ENCODE measurements around the gene PGAP3. TPM values are rescaled to one million over a fixed set of nuclear protein-coding genes. Genes with fewer than 3 reads are reported as not detected.
"Not testable (repeated sequence)": the region's sequence is repeated elsewhere in the genome, so short reads cannot be mapped to it uniquely, and the experiment has no call there.

PGAP3 gene
- total RNA-seq, 1 experiment from 2014 or later = 5.9 TPM

DNA sequence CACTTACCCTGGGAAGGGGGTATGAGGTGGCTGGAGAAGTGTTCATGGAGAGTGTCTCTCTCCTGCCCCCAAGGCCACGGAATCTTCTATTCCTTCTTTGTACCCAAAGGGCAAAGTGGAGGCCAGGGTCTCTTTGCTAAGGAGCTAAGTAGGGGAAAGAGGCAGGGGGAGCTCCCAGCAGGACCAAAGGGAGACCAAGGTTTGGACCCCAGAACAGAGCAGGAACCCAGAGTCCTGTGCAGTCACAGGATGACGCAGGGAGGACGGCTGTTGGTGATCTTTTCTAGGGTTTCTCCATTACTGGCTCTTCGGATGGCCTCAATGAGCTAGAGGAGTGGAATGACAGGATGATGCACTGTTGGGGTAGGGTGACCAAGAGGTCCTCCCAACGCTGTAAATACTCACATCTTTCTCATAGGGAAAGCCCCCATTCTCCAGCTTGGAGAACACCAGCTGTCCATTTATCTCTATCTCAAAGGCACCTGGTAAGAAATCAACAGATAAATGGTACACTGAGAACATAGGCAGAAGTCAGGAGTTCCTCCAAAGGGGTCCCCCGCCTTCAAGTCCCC is 41.5 kb upstream of the PGAP3 start:
- ATAC-seq (no peak), DNase-seq (no peak)
- CTCF ChIA-PET = interaction anchor here (0.6 kb wide), 2 partner anchors 10 to 61 kb away, joined by 3 to 4 read pairs; no protein-coding TSS in a partner anchor
- H4K20me1 ChIP-seq (ENCODE audit: low read length) = no peaks in the 10 kb centered on the region
- H3K9ac ChIP-seq (ENCODE audit: low read length) = 0 out of 2 replicates have a peak overlapping the region, but pooled peaks have one; percentile 70
- H3K79me2 ChIP-seq (ENCODE audit: low read length) = 0 out of 2 replicates have a peak, but pooled peaks cover 7% of the 10 kb centered on the region
- peak overlapping the region; percentile 96 for H3K4me2 ChIP-seq (ENCODE audit: low read length)
- no peaks in the 10 kb centered on the region for H3K27me3 ChIP-seq (ENCODE audit: low read length)
- H3K9me3 ChIP-seq (ENCODE audit: low read length) = no peaks in the 10 kb centered on the region
- H3K4me1 ChIP-seq (ENCODE audit: insufficient read depth, low read length) = peaks cover 4% of the 10 kb centered on the region; the same call in 1 of the 2 replicates
- intact Hi-C loops (cut with micrococcal nuclease) = no loop called here
- H3K4me3 ChIP-seq (ENCODE audit: low read length) = peak overlapping the region; percentile 79
- H3K9me2 ChIP-seq (replicated peaks; ENCODE audit: low read length) = no peaks in the 10 kb centered on the region
- no peak overlapping the region for H3K27ac ChIP-seq (ENCODE audit: low read length)
- no peaks in the 10 kb centered on the region for H3F3A ChIP-seq (ENCODE audit: low read length, unreplicated experiment)
- no peaks in the 10 kb centered on the region for H3K36me3 ChIP-seq (ENCODE audit: low read depth, low read length)
- TF ChIP-seq, protein P1, sequence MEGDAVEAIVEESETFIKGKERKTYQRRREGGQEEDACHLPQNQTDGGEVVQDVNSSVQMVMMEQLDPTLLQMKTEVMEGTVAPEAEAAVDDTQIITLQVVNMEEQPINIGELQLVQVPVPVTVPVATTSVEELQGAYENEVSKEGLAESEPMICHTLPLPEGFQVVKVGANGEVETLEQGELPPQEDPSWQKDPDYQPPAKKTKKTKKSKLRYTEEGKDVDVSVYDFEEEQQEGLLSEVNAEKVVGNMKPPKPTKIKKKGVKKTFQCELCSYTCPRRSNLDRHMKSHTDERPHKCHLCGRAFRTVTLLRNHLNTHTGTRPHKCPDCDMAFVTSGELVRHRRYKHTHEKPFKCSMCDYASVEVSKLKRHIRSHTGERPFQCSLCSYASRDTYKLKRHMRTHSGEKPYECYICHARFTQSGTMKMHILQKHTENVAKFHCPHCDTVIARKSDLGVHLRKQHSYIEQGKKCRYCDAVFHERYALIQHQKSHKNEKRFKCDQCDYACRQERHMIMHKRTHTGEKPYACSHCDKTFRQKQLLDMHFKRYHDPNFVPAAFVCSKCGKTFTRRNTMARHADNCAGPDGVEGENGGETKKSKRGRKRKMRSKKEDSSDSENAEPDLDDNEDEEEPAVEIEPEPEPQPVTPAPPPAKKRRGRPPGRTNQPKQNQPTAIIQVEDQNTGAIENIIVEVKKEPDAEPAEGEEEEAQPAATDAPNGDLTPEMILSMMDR (conservative IDR thresholded peaks at IDR 0.05; ENCODE audit: low read depth, low read length) = no peak
- TF ChIP-seq EZH2phosphoT487 (IDR thresholded peaks at IDR 0.05; ENCODE audit: borderline replicate concordance, low read length) = no peak
- TF ChIP-seq EZH2 (IDR thresholded peaks at IDR 0.05; ENCODE audit: low read length, unreplicated experiment) = no peak
- BruUV-seq (replicated peaks) = no TSS peak
- POLR2A ChIA-PET (ENCODE audit: unreplicated experiment) = interaction anchor here (0.6 kb wide), 1 partner anchor 943 kb away, joined by 12 read pairs; no protein-coding TSS in a partner anchor
- no peak overlapping the region for H2AFZ ChIP-seq (ENCODE audit: low read length)

- Histone ChIP-seq H3K27me3 (ENCODE audit: low read length) (no peaks in the 10 kb centered on the region), H3K4me3 (ENCODE audit: low read length) (no peak overlapping the region), H3K9ac (ENCODE audit: low read length) (no peak overlapping the region), H3K36me3 (ENCODE audit: low read depth, low read length) (no peaks in the 10 kb centered on the region), H3K9me2 (replicated peaks; ENCODE audit: low read length) (no peaks in the 10 kb centered on the region), H3K27ac (ENCODE audit: low read length) (no peak overlapping the region), H2AFZ (ENCODE audit: low read length) (no peak overlapping the region), H3K79me2 (ENCODE audit: low read length) (0 out of 2 replicates have a peak, but pooled peaks cover 7% of the 10 kb centered on the region), H4K20me1 (ENCODE audit: low read length) (no peaks in the 10 kb centered on the region), H3F3A (ENCODE audit: low read length, unreplicated experiment) (no peaks in the 10 kb centered on the region), H3K4me1 (ENCODE audit: insufficient read depth, low read length) (peaks cover 4% of the 10 kb centered on the region; the same call in 1 of the 2 replicates), H3K9me3 (ENCODE audit: low read length) (no peaks in the 10 kb centered on the region), H3K4me2 (ENCODE audit: low read length) (no peak overlapping the region)
- TF ChIP-seq EZH2 (IDR thresholded peaks at IDR 0.05; ENCODE audit: low read length, unreplicated experiment) (no peak), EZH2phosphoT487 (IDR thresholded peaks at IDR 0.05; ENCODE audit: borderline replicate concordance, low read length) (no peak)
- TF ChIP-seq, protein P1 (conservative IDR thresholded peaks at IDR 0.05; ENCODE audit: low read depth, low read length) = no peak
- no peak for DNase-seq
- ChIA-PET POLR2A (ENCODE audit: unreplicated experiment) (no interaction called here), CTCF (no interaction called here)
- BruUV-seq (replicated peaks) = no TSS peak
- no peak for ATAC-seq
- intact Hi-C loops (cut with micrococcal nuclease) = no loop called here
Measured at GRCh38 chr17:39727556-39727955, 39.7 kb upstream of the PGAP3 start.

DNA sequence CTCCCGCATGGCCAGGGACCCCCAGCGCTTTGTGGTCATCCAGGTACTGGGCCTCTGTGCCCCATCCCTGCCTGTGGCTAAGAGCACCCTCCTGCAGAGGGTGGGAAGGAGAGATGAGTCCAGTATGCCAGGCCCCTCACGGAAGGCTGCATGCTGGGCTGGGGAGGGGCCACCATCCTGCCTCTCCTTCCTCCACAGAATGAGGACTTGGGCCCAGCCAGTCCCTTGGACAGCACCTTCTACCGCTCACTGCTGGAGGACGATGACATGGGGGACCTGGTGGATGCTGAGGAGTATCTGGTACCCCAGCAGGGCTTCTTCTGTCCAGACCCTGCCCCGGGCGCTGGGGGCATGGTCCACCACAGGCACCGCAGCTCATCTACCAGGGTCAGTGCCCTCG is 38.8 kb upstream of the PGAP3 start:
- no peak for DNase-seq
- Histone ChIP-seq H3K27ac (ENCODE audit: low read length) (no peak overlapping the region), H3K4me2 (ENCODE audit: low read length) (no peak overlapping the region), H3K79me2 (ENCODE audit: low read length) (0 out of 2 replicates have a peak, but pooled peaks cover 7% of the 10 kb centered on the region), H3K36me3 (ENCODE audit: low read depth, low read length) (no peaks in the 10 kb centered on the region), H2AFZ (ENCODE audit: low read length) (no peak overlapping the region), H3K9me3 (ENCODE audit: low read length) (no peaks in the 10 kb centered on the region), H3K4me3 (ENCODE audit: low read length) (no peak overlapping the region), H3K9me2 (replicated peaks; ENCODE audit: low read length) (no peaks in the 10 kb centered on the region), H3K4me1 (ENCODE audit: insufficient read depth, low read length) (peaks cover 4% of the 10 kb centered on the region; the same call in 1 of the 2 replicates), H3K9ac (ENCODE audit: low read length) (no peak overlapping the region), H3F3A (ENCODE audit: low read length, unreplicated experiment) (no peaks in the 10 kb centered on the region), H3K27me3 (ENCODE audit: low read length) (no peaks in the 10 kb centered on the region), H4K20me1 (ENCODE audit: low read length) (no peaks in the 10 kb centered on the region)
- BruUV-seq (replicated peaks) = no TSS peak
- no peak for ATAC-seq
- CTCF ChIA-PET = no interaction called here
- no peak for TF ChIP-seq EZH2phosphoT487 (IDR thresholded peaks at IDR 0.05; ENCODE audit: borderline replicate concordance, low read length)
- TF ChIP-seq EZH2 (IDR thresholded peaks at IDR 0.05; ENCODE audit: low read length, unreplicated experiment) = no peak
- TF ChIP-seq, protein P1 (conservative IDR thresholded peaks at IDR 0.05; ENCODE audit: low read depth, low read length) = no peak
- intact Hi-C loops (cut with micrococcal nuclease) = no loop called here
- POLR2A ChIA-PET (ENCODE audit: unreplicated experiment) = no interaction called here

- not testable (repeated sequence) for H3K79me2 ChIP-seq (ENCODE audit: low read length); H3K4me1 ChIP-seq (ENCODE audit: insufficient read depth, low read length)
Measured at GRCh38 chr17:39725923-39726322, 38.1 kb upstream of the PGAP3 start.

More at GRCh38 chr17:39725923-39726322, 38.1 kb upstream of the PGAP3 start:
- H3K4me3 ChIP-seq (ENCODE audit: low read length); DNase-seq; ATAC-seq; H3F3A ChIP-seq (ENCODE audit: low read length, unreplicated experiment); H3K4me2 ChIP-seq (ENCODE audit: low read length); POLR2A ChIA-PET (ENCODE audit: unreplicated experiment); H2AFZ ChIP-seq (ENCODE audit: low read length); H3K36me3 ChIP-seq (ENCODE audit: low read depth, low read length); H3K27me3 ChIP-seq (ENCODE audit: low read length); H3K9me2 ChIP-seq (replicated peaks; ENCODE audit: low read length); H3K9ac ChIP-seq (ENCODE audit: low read length); H4K20me1 ChIP-seq (ENCODE audit: low read length); intact Hi-C loops (cut with micrococcal nuclease); BruUV-seq (replicated peaks); H3K27ac ChIP-seq (ENCODE audit: low read length); CTCF ChIA-PET; H3K9me3 ChIP-seq (ENCODE audit: low read length): not testable (repeated sequence)

Measured in PC-3 (cell line).